NCI-H2029 (cell line): ENCODE results near the gene LARGE1.

ENCODE experiments used
- DNase-seq: peaks from one replicate; lab custom pipeline; 2025; lab: John Stamatoyannopoulos, UW

Gene LARGE1

DNA sequence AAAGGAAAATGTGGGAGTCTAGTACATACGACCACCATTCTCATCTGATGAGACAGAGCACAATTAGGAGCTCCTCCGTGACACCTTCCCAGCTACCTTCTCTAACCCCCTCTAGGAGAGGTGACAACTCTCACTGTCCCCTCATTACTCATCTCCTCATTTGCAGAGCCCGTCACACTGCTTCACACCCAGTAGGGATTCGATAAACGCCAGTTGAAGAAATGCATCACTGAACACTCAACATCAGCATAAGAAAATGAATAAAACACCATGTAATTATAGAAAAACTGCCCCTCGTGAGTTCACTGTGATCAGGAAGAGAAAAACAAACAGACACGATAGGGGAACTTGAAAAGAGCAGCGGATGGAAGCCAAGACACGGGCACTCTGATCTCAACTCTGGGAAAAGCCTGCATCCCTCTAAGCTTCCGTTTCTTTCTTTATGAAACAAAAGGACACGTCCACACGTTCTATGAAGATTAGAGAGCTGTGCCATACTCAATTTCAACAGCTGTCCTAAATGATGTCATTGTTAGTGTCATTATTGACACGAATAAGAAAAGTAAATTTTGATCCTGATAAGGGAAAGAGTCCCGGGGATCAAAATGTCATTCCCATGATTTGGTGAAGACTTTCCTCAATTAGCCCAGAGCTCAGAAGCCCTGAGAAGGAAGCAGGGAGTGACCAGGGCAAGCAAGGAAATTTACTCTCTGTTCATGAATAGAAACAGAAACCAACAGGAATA is 356.9 kb downstream of the LARGE1 start:
- peak; percentile 72 for DNase-seq

DNA sequence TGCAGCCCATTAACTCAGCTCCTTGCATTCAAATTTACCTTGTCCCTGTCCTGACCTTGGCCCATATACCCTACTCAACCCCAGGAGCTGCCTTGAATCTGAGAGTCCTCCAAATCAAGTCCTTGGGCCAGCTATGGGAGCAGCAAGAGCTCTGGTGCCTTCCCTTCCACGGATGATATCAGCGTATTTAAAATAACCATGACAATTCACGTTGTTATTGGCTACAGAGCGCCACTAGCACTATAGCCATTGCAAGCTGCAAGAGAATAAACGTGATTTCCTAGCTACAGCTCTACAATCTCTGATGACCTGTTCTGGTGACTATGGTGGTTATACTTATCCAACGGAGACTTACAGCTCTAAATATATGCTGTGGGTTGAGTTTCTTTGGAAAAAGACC is 357.8 kb downstream of the LARGE1 start:
- no peak for DNase-seq

DNA sequence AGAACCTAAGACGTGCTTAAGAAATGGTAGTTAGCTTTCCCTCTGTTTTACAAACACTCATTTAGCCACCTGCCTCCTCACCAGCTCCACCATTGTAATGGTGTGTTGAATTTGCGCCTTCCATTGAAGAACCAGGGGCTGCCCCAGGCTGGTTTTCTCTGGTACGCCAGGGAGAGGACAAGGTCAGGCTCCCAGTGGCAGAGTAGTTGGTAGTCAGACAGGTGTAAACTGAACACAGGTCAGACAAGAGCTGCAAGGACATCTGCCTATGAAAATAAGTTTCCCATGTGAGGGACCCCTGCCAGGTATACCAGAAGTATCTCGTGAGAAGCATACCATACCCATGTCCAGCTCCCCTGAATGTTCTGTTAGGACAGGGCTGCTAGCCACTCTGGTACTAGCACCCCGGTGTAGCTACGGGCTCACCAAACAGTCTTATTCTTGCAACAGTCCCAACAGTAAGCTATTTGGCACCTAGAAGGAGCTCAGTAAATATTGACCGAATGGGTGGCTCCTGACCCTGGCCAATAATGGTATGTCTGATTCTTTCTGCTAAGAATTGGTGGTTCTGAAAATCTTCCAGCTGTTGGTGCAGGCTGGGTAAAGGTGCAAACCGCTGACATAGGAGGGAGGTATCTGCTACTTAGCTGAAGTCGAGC is 359.0 kb downstream of the LARGE1 start:
- DNase-seq = no peak

- no peak for DNase-seq
Measured at GRCh38 chr22:33557836-33558235, 362.4 kb downstream of the LARGE1 start.

- DNase-seq = no peak
Measured at GRCh38 chr22:33555814-33556522, 364.3 kb downstream of the LARGE1 start.

- no peak for DNase-seq
Measured at GRCh38 chr22:33553493-33553892, 366.8 kb downstream of the LARGE1 start.

GRCh38 chr22:33544707-33545106 is 375.6 kb downstream of the LARGE1 start:
- no peak for DNase-seq

- DNase-seq = no peak
Measured at GRCh38 chr22:33542722-33543121, 377.6 kb downstream of the LARGE1 start.

DNA sequence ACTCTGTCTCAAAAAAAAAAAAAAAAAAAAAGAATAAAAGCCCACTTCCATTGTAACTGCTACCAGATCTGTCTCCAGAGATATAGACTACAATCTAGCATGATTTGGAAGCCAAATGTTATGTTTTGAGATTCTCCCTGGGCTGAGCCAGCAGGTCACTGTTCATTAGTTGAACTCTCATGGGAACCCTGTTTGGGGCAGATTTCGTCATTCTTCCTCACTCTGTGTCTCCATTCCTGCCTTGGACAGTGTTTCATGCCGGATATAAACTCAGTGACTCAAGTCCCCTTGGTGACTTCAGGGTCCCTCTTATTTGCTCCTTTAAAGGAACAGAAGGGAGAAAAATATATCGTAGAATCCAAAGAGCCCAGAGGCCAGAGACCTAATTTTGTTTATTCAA is 378.1 kb downstream of the LARGE1 start:
- DNase-seq = no peak

DNA sequence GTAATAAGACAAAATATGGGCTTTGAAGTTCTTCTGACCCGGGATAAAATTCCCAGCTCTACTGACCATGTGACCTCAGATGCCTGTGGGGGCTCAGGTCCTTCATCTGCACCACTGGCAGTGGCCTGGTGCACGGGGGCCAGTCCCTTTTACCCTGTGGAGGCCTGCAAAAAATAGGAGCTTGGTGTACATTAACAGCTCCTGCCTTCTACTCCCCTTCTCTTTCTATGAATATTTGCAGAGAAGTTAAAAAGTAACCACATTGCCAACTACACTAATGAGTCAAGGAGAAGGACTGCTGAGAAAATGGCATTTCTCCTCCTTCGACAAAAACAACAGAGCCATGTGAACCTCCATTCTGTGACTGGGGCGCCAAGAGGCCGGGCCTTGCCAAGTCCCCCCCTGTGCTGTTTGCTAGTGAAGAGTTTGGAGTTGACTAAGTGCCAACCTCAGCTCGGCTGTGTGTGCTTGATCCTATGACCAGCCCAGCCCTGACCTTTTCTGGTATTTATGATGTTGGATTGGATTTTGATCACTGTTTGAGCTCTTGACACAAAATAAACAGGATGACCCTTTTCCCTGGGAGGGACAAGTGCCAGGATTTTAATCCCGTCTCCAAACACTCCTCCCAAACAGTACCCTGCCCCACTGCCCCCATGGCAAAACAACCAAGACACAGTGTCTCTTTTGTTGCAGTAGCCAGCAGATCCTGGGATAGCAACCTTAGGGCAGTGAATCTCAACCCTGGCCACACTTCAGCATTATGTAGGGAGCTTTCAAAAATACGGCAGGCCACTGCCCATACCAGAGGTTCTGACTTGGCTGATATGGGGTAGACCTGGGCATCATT is 380.1 kb downstream of the LARGE1 start:
- DNase-seq = peak; percentile 50

DNA sequence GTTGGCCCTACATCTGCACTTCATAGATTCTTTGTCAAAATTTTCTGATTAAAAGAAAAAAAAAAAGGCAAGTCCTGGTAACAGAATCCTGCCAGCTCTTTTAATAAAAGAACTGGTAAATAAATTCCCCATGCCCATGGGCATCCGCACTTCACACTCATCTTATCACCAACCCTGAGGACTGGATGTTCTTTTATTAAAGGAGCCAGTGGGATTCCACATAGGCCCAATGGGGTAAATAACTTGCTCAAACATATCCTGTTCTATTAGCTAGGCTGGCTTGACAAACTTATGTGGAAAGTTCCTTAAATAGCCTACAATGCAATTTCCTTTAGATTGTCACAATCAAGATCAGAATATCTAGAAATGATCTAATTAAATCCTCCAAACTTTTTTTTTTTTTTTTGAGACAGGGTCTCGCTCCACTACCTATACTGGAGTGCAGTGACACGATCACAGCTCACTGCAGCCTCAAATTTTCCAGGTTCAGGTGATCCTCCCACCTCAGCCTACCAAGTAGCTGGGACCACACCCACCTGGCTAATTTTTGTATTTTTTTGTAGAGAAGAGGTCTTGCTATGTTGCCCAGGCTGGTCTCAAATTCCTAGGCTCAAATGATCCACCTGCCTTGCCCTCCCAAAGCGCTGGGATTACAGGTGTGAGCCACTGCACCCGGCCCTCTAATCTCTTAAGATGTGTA is 380.9 kb downstream of the LARGE1 start:
- DNase-seq = no peak

GRCh38 chr22:33538277-33538885 is 381.9 kb downstream of the LARGE1 start:
- no peak for DNase-seq

DNA sequence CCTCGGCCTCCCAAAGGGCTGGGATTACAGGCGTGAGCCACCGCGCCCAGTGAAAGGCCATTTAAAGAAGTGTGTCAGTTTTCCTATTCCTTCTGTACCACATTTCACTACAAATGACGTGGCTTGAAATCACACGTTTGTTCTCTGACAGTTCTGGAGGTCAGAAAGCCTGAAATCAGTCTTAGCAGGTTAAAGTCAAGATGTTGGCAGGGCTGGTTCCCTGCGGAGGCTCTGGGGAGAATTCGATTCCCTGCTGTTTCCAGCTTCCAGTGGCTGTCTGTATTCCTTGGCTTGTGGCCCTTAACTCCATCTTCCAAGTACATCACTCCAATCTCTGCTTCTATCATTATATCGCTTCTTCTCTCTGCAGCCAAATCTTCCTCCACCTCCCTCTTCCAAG is 383.2 kb downstream of the LARGE1 start:
- no peak for DNase-seq

GRCh38 chr22:33535937-33536875 is 384.1 kb downstream of the LARGE1 start:
- DNase-seq = no peak

DNA sequence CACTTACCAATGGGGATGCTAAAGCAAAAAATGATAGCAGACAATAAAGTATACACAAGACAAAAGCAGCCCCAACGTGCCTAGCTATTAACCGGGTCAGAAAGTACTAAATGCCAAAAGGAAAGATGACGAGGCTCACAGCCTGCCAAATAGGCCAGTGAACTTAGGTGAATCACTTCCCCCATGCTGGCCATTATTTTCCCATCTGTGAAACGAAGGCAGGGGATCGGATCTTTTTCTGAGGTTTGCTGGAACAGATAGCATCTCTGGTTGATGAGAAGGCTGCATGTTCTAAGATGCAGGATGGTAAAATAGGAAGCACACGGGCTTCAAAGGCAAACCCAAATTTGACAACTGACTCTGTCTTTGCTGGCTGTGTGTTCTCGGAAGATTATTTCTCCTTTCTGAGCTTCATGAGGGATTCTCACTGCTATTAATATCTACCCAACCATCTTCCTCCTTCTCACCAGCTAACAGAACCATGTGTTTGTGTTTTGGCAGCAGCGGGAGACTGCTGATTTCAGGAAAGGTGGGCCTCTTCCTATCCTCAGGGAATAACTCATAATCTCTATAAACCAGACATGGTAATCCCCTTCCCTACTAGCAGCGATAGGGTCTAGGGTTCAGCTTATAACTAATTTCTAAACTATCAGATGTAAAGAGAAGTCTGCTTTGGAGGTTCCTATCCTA is 390.7 kb downstream of the LARGE1 start:
- DNase-seq = no peak

DNA sequence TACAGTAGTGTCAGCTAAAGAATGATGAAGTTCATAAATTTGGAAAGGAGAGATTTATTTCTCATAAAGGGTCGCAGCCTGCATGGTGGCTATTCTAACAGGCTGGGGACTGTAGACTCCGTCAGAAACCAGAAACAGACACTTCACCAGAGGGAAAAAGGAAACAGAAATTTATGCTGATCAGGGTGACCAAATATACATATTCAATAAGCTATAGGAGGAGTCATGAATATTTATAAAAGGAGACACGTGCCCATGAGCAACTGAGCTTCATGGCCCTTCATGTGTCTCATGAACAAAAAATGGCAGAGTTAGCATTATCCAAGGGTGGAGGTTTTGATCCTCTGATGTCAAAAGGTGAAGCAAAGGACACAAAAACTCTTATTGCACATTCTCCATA is 392.1 kb downstream of the LARGE1 start:
- no peak for DNase-seq

- DNase-seq = no peak
Measured at GRCh38 chr22:33526434-33527107, 393.7 kb downstream of the LARGE1 start.

DNA sequence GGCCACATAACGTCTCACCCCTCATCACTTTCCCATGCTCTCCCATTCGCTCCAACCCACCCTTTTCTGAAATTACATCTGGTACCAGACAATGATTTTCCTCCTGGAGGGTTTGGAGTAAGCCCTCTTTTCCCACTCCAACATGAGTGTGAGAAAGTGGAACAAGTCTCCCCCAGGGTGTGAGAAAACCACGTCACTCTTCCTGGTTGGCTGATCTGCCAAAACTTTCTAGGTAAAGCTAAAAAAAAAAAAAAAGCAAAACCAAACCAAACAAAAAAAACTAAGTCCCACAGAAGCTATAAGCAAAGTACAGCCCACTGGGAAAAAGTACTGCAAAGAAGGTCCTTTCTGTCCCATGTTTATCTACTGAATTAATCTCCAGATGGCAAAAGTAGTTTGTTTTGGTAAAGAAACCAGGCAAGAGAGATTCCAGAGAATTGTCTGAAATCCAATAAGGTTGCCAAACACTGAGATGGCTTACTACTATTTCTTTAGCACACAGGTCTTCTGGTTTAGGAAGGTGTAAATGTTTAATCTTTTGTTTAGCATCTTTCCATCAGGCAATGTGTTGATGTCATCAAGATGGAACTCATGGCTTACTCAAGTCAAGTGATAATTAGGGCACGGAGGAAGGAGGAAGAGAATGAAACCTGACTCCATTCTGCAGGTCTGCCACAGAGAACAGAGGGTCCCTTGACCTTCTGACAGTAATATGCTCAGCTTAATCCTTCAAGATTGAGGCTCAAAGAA is 395.6 kb downstream of the LARGE1 start:
- peak; percentile 12 for DNase-seq
